Measurements from ENCODE around the gene PCOLCE2.

GRCh38 chr3:142909282-142909681 is 20.4 kb upstream of the PCOLCE2 start:
- TF ChIP-seq TOX (CRISPR knock-in tag; IDR thresholded peaks at IDR 0.05; ENCODE audit: borderline replicate concordance) (no peak), ZFP30 (CRISPR knock-in tag; IDR thresholded peaks at IDR 0.05) (no peak), CREB5 (CRISPR knock-in tag; IDR thresholded peaks at IDR 0.05; ENCODE audit: low read depth) (no peak), PATZ1 (CRISPR knock-in tag; IDR thresholded peaks at IDR 0.05; ENCODE audit: borderline replicate concordance) (no peak), ZFP3 (CRISPR knock-in tag; IDR thresholded peaks at IDR 0.05) (no peak), GLIS3 (CRISPR knock-in tag; IDR thresholded peaks at IDR 0.05) (no peak), POU6F1 (CRISPR knock-in tag; IDR thresholded peaks at IDR 0.05; ENCODE audit: borderline replicate concordance, low read depth) (no peak), BACH2 (CRISPR knock-in tag; IDR thresholded peaks at IDR 0.05; ENCODE audit: borderline replicate concordance) (no peak), ZC3H10 (CRISPR knock-in tag; IDR thresholded peaks at IDR 0.05) (no peak), PPARA (CRISPR knock-in tag; IDR thresholded peaks at IDR 0.05; ENCODE audit: borderline replicate concordance) (no peak)

Measured in SK-N-SH treated with all-trans-retinoic acid at 6 μM for 48 hours (cell line).